GM19372 (cell line): ENCODE results near the gene PALMD.

Experiments
- ATAC-seq: cut with Tn5 transposase; IDR thresholded peaks from one replicate; pipeline ENCODE4 v1.9.1; 2021; ENCODE audit warnings: mild to moderate bottlenecking, low read depth, moderate library complexity; ENCODE audit not compliant: unreplicated experiment

Gene PALMD

DNA sequence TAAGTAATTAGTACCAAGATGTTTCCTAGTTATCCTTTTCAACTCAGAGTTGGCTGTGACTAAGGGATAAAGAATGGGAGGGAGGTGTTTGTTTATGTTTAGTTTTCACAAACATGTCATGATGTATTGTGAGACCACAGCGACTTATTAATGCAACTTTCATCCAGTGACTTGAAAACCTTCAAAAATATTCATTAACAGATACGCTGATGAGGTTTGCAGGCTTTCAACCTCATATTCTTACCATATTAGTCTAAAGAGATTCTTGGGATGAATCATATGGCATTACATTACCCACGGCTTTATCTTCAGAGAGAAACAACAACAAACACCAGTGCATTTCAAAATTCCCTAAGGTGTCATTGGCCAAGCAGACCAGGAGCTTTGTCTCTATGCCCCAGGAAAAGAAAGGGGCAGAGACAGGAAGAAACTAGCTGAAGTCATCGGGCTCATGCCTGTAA lies 36.4 kb downstream of the PALMD start:
- ATAC-seq = no peak

DNA sequence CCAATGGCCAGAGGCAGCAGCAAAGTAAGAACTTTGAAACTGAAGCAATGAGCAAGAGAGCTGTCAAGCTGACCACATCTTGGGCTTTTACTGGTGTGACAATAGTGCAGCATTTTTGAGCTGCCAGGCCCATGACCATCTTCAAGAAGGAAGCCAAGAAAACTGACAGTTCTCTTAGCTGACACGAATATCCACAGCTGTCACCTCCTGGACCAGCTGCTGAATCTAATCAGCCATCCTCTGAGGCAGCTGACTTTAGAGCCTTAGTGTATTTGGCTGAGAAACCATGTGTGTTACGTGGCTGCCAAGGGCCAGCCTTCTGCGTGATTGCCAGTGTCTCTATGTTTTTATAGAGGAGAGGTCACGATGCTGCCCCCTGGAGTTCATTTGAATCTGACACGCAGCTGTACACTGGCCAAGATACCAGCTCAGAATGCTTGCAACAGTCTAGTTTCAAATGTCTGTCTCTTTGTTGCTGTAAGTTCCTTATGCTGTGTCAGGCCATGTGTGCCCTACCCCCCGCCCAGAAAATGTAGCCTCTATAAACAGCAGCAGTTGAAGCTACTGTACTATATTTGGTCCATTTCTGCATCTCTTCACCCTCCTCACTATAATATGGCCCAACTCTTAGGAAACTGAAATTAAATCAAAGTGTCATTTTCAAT lies 39.7 kb downstream of the PALMD start:
- peak; percentile 89 for ATAC-seq

DNA sequence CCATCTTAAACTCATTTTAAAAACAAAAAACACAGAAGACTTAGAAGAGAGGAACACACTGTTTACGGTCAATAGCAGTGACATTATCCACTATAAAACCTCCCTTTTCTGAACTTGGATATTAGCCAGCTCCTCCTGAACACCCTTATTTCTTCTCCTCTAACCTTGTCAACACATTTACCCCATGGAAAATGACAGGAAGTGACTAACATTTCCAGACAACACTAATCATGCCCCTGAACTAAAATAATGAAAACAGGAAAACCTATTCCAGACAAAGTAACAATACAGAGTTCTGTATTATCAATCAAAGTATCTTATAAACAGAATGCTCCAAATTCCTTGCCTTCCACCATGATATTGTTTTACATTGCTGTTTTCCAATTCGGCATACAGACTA lies 45.3 kb downstream of the PALMD start:
- ATAC-seq = no peak

DNA sequence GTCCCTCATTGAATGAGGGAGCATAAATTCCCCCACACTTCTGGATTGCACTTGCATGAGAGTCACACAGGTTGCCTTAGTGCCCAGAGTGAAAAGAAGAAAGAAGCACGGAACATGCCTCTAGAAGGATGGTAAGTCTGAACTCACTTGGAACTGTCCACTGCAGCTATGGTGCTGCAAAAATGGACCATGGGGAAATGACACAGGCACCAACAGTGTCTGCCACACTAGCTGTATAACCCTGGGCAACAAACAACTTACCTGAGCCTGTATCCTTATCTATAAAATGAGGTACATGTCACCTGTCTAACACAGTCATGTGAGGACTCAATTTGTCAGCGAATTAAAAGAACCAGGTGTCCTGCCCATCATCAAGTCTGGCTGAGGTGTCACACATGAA lies 50.7 kb downstream of the PALMD start:
- ATAC-seq = no peak

DNA sequence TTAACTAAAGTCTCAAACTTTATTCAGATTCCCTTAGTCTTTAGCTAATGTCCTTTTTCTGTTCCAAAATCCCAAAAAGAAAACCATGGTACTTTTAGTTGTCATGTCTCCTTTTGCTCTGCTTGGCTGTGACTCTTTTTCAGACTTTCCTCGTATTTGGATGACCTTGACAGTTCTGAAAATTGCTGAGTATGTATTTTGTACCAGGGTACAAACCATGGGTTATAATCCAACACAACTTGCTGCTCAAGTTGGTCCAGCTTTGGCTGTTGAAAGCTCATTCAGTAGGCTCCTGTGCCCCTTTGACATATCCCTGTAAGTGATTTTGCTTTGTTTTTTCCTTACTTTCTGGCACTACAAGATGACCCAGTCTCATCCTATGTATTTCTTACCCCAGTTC lies 51.7 kb downstream of the PALMD start:
- ATAC-seq = no peak

DNA sequence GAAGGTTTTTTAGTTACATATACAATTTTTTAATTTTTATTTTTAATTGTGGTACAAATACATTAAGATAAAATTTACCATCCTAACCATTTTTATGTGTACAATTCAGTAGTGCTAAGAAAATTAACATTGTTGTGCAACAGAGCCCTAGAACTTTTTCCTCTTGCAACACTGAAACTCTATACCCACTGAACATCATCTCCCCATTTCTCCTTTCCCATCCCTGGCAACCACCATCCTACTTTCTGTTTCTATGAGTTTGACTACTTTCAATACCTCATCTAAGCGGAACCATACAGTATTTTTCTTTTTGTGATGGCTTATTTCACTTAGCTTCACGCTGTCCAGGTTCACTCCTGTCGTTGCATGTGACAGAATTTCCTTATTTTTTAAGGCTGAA lies 54.1 kb downstream of the PALMD start:
- no peak for ATAC-seq

DNA sequence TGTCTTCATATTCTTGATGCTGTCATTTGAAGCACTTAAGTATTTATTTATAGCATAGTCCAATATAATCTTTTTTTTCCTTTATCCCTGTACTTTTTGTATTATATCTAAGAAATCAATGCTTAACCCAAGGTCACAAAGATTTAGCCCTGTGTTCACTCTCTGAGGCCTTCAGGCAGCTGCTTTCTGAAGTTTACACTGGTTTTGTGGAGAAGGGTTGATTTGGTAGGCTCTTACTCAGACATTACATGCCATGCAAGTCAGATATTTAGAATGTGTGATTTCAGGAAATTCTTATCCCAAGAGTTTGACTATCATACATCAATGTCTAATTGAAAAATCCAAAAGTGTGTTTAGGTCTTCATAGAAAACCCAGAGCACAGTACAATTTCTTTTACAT lies 56.3 kb downstream of the PALMD start:
- no peak for ATAC-seq

DNA sequence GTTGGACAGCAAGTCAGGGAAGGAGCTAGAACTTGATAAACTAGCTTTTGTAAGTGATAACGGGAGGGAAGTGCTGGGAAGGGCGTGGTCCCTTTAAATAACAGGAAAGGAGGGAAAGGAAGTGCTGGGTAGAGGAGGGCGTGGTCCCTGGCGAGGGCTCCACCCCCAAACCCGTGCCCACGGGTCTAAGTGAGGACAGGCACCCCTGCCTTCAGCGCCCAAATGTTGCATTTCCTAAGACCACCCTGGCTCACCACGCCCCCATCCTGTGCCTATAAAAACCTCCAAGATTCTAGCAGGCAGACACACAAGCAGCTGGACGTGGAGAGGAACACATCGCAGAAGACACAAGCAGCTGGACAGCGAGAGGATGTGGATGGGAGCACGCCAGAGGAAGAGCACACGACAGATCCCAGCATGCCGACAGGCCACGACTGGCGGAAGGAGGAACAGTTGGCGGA lies 58.5 kb downstream of the PALMD start:
- ATAC-seq = no peak

DNA sequence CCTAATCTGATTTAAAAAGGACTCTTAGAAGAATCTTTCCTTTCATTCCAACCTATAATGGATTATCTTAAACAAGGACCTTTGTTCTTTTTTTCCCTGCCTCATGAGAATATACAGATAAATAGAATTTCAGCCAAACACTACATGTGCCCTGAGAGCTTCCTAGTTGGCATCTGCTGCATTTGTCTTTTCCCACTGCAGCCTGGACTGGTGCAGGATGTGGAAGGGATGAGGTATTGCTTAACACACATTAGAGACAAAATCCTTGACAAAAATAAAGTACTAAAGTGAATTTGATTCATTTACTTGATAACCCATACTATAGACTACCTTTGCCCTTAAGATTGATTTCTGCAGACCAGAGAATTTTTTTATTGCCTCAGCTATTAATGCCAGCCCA lies 59.5 kb downstream of the PALMD start:
- no peak for ATAC-seq

DNA sequence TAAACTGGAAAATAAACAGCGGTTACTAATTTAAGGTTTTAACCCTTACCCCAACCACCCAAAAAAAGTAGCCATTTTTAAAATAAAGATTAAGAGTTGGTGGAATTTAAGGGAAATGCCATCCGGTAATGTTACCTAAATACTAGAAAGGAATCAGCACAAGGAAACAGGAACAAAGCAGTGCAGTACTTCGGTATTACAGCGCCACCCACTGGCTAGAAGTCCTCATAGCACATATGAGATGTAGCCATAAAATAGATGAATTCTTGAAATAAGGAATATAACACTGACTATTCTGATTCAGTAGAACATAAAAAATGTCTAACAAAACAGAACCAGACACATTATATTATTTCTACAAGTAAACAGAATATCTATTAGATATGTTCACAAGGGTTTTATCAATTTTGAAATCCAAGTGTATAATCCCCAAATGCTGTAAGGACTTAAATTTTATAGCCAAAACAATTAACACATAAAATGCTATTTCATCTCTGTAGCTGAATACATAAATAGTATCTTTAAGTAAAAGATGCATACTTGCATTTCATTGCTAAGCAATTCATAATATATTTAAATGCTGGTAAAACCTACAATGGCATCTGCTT lies 61.7 kb downstream of the PALMD start:
- peak; percentile 65 for ATAC-seq

DNA sequence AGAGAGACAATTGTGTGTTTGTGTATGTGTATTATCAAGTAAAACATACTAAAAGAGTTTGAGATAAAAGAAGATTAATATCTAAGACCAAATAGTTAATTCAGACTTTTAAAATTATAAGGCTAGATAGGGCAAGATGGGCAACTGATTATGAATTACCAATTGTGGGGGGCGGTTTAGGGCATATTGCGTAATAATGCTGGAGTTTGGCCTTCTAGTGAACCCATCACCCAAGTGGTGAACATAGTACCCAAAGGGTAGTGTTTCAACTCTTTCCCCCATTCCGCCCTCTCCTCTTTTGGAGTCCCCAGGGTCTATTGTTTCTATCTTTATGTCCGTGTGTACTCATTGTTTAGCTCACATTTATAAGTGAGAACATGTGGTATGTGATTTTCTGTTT lies 65.1 kb downstream of the PALMD start:
- no peak for ATAC-seq

DNA sequence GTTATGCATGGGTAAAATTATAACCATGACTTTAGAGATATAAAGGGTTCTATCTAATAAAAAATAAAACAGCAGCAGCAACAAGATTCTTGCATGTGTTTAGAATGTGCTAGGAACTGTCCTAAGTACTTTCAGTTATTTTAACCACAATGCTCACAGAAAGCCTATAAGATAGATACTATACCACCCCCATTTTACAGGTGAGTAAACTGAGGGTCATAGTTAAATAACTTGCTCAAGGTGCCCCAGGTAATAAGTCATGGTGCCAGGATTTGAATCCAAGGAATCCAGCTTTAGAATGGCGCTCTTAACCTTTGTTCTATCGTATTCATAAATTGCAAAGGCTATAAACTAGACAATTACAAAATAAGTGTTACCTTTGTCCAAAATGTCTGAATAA lies 67.1 kb downstream of the PALMD start:
- no peak for ATAC-seq

DNA sequence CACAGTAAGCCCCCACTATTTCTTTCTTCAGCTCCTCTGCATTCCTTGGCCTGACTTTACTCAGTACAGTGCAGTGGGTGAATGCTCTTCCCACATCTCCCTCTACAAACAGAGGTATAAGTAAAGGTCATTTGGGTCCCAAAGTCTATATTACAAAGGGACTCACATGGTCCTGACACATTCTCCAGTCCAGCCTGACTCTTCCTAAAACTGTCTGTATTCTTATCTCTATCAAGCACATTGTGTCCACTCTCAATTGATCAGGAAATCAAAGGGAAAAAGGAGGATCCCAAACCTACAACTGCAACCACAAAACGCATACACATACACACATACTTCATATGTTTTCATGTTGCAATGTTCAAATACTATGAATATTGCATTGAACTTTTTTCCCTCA lies 71.1 kb downstream of the PALMD start:
- ATAC-seq = no peak

DNA sequence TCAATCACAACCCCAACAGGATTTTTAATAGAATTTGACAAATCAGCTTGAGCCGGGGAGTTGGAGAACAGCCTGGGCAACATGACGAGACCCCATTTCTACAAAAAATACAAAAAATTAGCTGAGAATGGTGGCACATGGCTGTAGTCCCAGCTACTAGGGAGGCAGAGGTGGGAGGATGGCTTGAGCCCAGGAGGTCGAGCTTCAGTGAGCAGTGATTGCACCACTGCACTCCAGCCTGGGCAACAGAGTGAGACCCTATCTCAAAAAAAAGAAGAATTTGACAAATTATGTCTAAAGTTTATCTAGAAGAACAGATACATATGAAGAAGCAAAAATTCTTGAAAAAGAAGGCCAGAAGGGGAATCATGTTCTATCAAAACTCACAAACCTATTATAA lies 77.3 kb downstream of the PALMD start:
- ATAC-seq = no peak

DNA sequence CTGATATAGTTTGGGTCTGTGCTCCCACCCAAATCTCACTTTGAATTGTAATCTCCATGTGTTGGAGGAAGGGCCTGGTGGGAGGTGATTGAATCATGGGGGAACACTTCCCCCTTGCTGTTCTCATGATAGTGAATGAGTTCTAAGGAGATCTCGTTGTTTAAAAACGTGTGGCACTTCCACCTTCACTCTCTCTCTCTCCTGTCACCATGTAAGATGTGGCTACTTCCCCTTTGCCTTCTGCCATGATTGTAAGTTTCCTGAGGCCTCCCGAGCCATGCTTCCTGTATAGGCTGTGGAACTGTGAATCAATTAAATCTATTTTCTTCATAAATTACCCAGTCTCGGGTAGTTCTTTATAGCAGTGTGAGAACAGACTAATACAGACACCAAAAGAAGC lies 80.1 kb downstream of the PALMD start:
- ATAC-seq = no peak

DNA sequence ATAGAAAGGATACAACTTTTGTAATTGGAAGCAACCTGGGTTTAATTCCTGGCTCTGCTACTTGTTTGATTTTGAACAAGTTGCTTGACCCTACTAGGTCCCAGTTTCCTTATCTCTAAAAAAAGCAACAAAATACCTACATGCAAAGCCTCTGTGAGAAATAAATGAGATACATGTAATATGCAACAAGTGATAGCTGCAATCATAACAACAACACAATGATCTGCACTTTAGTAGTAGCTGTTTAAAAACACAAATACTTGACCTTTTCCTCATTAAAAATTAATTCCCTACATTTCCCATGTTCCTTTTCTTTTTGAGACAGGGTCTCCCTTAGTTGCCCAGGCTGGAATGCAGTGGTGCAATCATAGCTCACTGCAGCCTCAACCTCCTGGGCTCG lies 80.5 kb downstream of the PALMD start:
- ATAC-seq = no peak

DNA sequence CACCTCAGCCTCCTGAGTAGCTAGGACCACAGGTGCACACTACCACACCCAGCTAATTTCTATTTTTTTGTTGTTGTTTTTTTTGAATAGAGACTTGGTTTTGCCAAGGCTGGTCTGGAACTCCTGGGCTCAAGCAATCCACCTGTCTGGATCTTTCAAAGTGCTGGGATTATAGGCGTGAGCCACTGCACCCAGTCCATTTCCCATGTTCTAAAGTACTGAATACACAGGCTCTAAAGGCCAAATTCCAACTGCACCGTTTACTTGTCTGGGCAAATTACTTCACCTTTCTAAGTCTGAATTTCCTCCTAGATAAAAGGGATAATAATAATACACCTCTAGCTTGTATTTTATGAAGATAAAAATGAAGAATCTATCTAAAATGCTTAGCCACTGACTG lies 80.9 kb downstream of the PALMD start:
- no peak for ATAC-seq

DNA sequence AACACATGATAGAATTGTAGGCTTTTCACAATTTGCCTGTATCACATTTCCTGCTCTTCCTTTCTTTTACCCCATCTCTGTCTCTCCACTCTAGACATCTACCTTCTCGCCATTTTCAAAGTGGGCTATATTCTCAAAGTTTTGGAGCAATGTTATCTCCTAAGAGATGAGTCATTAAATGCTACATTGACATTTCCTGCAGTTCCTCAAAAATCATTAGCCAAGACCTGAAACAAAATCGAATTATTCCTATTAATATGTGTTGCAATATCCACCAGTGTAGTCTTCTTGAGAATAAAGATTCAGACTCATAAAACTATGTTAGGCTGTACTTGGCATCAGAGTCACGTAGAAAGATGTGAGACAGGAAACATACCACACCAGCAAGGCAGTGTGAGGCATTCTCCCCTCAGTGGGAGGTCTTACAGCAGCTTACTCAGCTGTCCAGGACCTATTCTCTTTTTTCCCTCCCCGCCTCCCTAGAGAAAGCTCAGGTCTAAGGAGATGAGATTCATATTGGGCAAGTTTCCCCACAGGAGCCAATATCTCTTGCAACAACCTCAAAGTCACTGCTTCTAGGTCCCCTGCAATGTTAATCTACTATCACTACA lies 81.8 kb downstream of the PALMD start:
- ATAC-seq = no peak

DNA sequence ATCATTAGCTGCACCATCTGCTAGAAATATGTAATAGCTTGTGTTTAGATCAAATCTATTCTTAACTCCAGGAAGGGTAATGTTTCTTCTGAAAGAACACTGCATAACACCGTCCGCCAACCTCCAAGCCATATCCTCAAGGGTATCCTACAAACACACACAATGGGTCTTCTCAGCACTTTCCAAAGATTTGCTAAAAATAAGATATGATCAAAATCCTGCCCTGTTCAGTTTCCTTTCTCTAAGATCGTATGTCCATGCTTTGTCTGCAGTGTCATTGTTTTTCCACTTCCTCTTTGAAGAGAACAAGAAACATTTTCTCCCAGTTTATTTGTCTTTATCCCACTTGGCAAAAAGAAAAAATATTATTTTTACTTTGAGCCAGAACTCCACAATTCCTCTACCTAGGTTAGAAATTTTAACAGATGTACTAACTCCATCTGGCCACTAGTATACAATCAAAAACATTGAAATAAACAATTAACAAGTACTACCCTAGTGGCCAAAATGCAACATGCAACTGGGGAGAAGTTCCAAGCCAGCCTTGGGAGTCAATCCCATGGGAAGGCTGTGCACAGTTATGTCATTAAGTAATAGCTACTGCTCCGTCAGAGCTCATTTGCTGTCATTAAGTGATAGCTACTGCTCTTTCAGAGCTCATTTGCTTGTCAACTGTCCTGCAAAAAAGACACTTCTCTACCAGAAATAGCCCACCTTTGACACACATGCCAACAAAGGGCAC lies 82.8 kb downstream of the PALMD start:
- ATAC-seq = peak; percentile 58

DNA sequence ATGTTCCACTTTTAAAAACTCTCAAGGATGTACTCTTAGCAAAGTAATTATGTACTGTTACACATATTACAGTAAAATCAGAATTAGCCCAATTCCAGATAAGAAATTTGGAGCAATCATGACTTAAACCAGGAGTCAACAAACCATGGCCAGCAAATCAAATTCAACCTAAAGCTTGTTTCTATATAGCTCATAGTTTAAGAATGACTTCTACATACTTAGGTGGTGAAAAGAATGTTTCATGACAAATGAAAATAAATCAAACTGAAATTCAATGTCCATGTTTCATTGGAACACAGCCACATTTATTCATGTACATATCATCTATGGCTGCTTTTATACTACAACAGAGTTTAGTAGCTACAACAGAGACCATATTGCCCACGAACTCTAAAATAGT lies 85.5 kb downstream of the PALMD start:
- ATAC-seq = no peak

DNA sequence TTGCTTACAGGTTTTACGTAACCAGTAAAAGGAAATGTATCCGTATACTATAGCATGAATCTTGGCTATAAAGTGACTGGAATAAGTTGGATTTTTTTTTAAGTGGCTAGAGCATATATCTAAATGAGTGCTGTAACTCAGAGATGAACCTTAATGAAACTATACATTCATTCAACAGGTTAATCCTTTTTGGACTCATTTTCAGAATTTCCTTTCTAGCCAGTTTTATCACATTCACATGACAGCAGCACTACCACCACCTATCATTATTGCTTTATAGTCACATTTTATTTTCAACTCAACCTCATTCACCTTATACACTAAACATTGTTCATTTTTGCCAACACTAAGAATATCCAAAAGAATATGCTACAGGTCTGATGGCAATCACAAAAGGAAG lies 89.9 kb downstream of the PALMD start:
- ATAC-seq = no peak
